Measurements from ENCODE around the gene KCTD8. TPM values are rescaled to one million over a fixed set of nuclear protein-coding genes. Genes with fewer than 3 reads are reported as not detected.

Gene KCTD8
- polyA plus RNA-seq, 1 donor from 2014 or later = not detected

- Mint-ChIP-seq H3K36me3 (no peaks in the 10 kb centered on the region), H3K4me3 (no peak overlapping the region), H3K27ac (no peak overlapping the region), H3K27me3 (no peaks in the 10 kb centered on the region), H3K9me3 (peaks cover 0 to 10% (median 5%) of the 10 kb centered on the region in 3 donors), H3K4me1 (no peaks in the 10 kb centered on the region)
These were observed 286.9 kb downstream of the KCTD8 start for GRCh38 chr4:44161756-44162155.

GRCh38 chr4:44160776-44161367 lies 287.7 kb downstream of the KCTD8 start:
- Mint-ChIP-seq H3K36me3 (no peaks in the 10 kb centered on the region), H3K9me3 (peaks cover 5 to 13% (median 8%) of the 10 kb centered on the region in 3 donors), H3K4me1 (no peaks in the 10 kb centered on the region), H3K27me3 (no peaks in the 10 kb centered on the region), H3K4me3 (no peak overlapping the region), H3K27ac (peak overlapping the region in 1 of 3 donors; percentile 2)

- H3K9me3 Mint-ChIP-seq = peaks cover 3 to 11% (median 9%) of the 10 kb centered on the region in 3 donors
- H3K36me3 Mint-ChIP-seq = no peaks in the 10 kb centered on the region
- no peak overlapping the region for H3K4me3 Mint-ChIP-seq
- no peaks in the 10 kb centered on the region for H3K27me3 Mint-ChIP-seq
- H3K27ac Mint-ChIP-seq = no peak overlapping the region
- H3K4me1 Mint-ChIP-seq = no peaks in the 10 kb centered on the region
These were observed 288.6 kb downstream of the KCTD8 start for GRCh38 chr4:44159991-44160390.

GRCh38 chr4:44157611-44158277 lies 290.9 kb downstream of the KCTD8 start:
- peaks cover 3 to 12% (median 11%) of the 10 kb centered on the region in 3 donors for H3K9me3 Mint-ChIP-seq
- no peaks in the 10 kb centered on the region for H3K27me3 Mint-ChIP-seq
- no peaks in the 10 kb centered on the region for H3K4me1 Mint-ChIP-seq
- no peak overlapping the region for H3K27ac Mint-ChIP-seq
- no peaks in the 10 kb centered on the region for H3K36me3 Mint-ChIP-seq
- no peak overlapping the region for H3K4me3 Mint-ChIP-seq

GRCh38 chr4:44150091-44150576 lies 298.5 kb downstream of the KCTD8 start:
- Mint-ChIP-seq H3K27ac (no peak overlapping the region), H3K9me3 (peaks cover 2 to 7% (median 3%) of the 10 kb centered on the region in 3 donors), H3K36me3 (no peaks in the 10 kb centered on the region), H3K4me3 (no peak overlapping the region), H3K4me1 (no peaks in the 10 kb centered on the region), H3K27me3 (no peaks in the 10 kb centered on the region)

GRCh38 chr4:44149282-44149681 lies 299.3 kb downstream of the KCTD8 start:
- Mint-ChIP-seq H3K27ac (no peak overlapping the region), H3K9me3 (peaks cover 0 to 7% (median 2%) of the 10 kb centered on the region in 3 donors), H3K4me3 (no peak overlapping the region), H3K27me3 (no peaks in the 10 kb centered on the region), H3K36me3 (no peaks in the 10 kb centered on the region), H3K4me1 (no peaks in the 10 kb centered on the region)

- peaks cover 2 to 7% (median 4%) of the 10 kb centered on the region in 3 donors for H3K9me3 Mint-ChIP-seq
These were observed 301.0 kb downstream of the KCTD8 start for GRCh38 chr4:44147571-44148075.

GRCh38 chr4:44146516-44146915 lies 302.1 kb downstream of the KCTD8 start:
- Mint-ChIP-seq H3K4me1 (no peaks in the 10 kb centered on the region), H3K27ac (no peak overlapping the region), H3K27me3 (no peaks in the 10 kb centered on the region), H3K4me3 (no peak overlapping the region), H3K36me3 (no peaks in the 10 kb centered on the region), H3K9me3 (peaks cover 2 to 7% (median 4%) of the 10 kb centered on the region in 3 donors)

More at GRCh38 chr4:44147571-44148075, 301.0 kb downstream of the KCTD8 start:
- H3K4me1 Mint-ChIP-seq = no peaks in the 10 kb centered on the region
- H3K36me3 Mint-ChIP-seq = no peaks in the 10 kb centered on the region
- H3K27ac Mint-ChIP-seq = no peak overlapping the region
- no peak overlapping the region for H3K4me3 Mint-ChIP-seq
- no peaks in the 10 kb centered on the region for H3K27me3 Mint-ChIP-seq

GRCh38 chr4:44145868-44146267 lies 302.7 kb downstream of the KCTD8 start:
- H3K36me3 Mint-ChIP-seq = no peaks in the 10 kb centered on the region
- H3K4me3 Mint-ChIP-seq = no peak overlapping the region
- H3K4me1 Mint-ChIP-seq = no peaks in the 10 kb centered on the region
- no peak overlapping the region for H3K27ac Mint-ChIP-seq
- H3K27me3 Mint-ChIP-seq = no peaks in the 10 kb centered on the region
- peaks cover 2 to 7% (median 4%) of the 10 kb centered on the region in 3 donors for H3K9me3 Mint-ChIP-seq

- no peaks in the 10 kb centered on the region for H3K27me3 Mint-ChIP-seq
- H3K4me3 Mint-ChIP-seq = no peak overlapping the region
- peak overlapping the region in 1 of 3 donors; percentile 31 for H3K27ac Mint-ChIP-seq
- H3K9me3 Mint-ChIP-seq = peaks cover 0 to 8% (median 7%) of the 10 kb centered on the region in 3 donors
- H3K36me3 Mint-ChIP-seq = no peaks in the 10 kb centered on the region
- H3K4me1 Mint-ChIP-seq = peaks cover 0 to 4% (median 0%) of the 10 kb centered on the region in 3 donors
These were observed 316.1 kb downstream of the KCTD8 start for GRCh38 chr4:44132526-44132925.

Other genes starting within 250 kb of the KCTD8 start
- gene YIPF7, start 202.8 kb upstream of the KCTD8 start, polyA plus RNA-seq = not detected
- 13.4 TPM for gene GUF1, start 229.6 kb upstream of the KCTD8 start, polyA plus RNA-seq

Data from IgD-negative memory B cell (primary cell).